H9 (cell line): Measurements from ENCODE around the gene IRS2. TPM values are rescaled to one million over a fixed set of nuclear protein-coding genes. Genes with fewer than 3 reads are reported as not detected.

Experiments
- DNase-seq: peaks from one replicate; pipeline ENCODE4 v3.0.0-alpha.2; 2017
- H2AFZ ChIP-seq: one replicate; pipeline ENCODE4 v1.6.1; 2013; ENCODE audit warnings: mild to moderate bottlenecking, low read length, control low read depth, moderate library complexity
- H2AK5ac ChIP-seq: 2 replicates; pipeline ENCODE4 v1.6.1; 2013; ENCODE audit warnings: low read length, control low read depth, mixed read lengths; ENCODE audit not compliant: insufficient read length
- H2BK120ac ChIP-seq: one replicate; pipeline ENCODE4 v1.6.1; 2013; ENCODE audit warnings: low read depth, mild to moderate bottlenecking, low read length, control low read depth, inconsistent platforms; ENCODE audit not compliant: poor library complexity, severe bottlenecking
- H2BK12ac ChIP-seq: 2 replicates; pipeline ENCODE4 v1.6.1; 2013; ENCODE audit warnings: low read length, control low read depth, mixed read lengths, low read depth; ENCODE audit not compliant: insufficient read length
- H2BK15ac ChIP-seq: 2 replicates; pipeline ENCODE4 v1.6.1; 2013; ENCODE audit warnings: low read depth, low read length, control low read depth
- H2BK20ac ChIP-seq: one replicate; pipeline ENCODE4 v1.6.1; 2013; ENCODE audit warnings: low read depth, mild to moderate bottlenecking, low read length, control low read depth, inconsistent platforms; ENCODE audit not compliant: poor library complexity, severe bottlenecking
- H2BK5ac ChIP-seq: 2 replicates; pipeline ENCODE4 v1.6.1; 2013; ENCODE audit warnings: low read length, control low read depth, mixed read lengths; ENCODE audit not compliant: insufficient read length
- H3K14ac ChIP-seq: 2 replicates; pipeline ENCODE4 v1.6.1; 2013; ENCODE audit warnings: low read length, control low read depth; ENCODE audit not compliant: insufficient read depth
- H3K18ac ChIP-seq: 2 replicates; pipeline ENCODE4 v1.6.1; 2013; ENCODE audit warnings: low read depth, mild to moderate bottlenecking, mixed read lengths, low read length, control low read depth; ENCODE audit not compliant: insufficient read length
- H3K23ac ChIP-seq: 2 replicates; pipeline ENCODE4 v1.6.1; 2013; ENCODE audit warnings: low read length, control low read depth, mixed read lengths, low read depth; ENCODE audit not compliant: insufficient read length
- H3K23me2 ChIP-seq: 2 replicates; pipeline ENCODE4 v1.6.1; 2013; ENCODE audit warnings: low read depth, mild to moderate bottlenecking, mixed read lengths, low read length, control low read depth; ENCODE audit not compliant: insufficient read length, poor library complexity, severe bottlenecking
- H3K27ac ChIP-seq: 2 replicates; pipeline ENCODE4 v1.5.1; 2013; ENCODE audit warnings: low read length, control low read depth, mixed read lengths, low read depth; ENCODE audit not compliant: insufficient read length
- H3K27me3 ChIP-seq: 2 replicates; pipeline ENCODE4 v1.6.1; 2013; ENCODE audit warnings: low read length, control low read depth, inconsistent platforms; ENCODE audit not compliant: insufficient read depth
- H3K4ac ChIP-seq: 2 replicates; pipeline ENCODE4 v1.6.1; 2013; ENCODE audit warnings: low read depth, mild to moderate bottlenecking, control low read depth, inconsistent platforms, low read length, moderate library complexity
- H3K4me1 ChIP-seq: 2 replicates; pipeline ENCODE4 v1.6.1; 2013; ENCODE audit warnings: low read length, control low read depth, inconsistent platforms; ENCODE audit not compliant: insufficient read depth
- H3K4me2 ChIP-seq: 2 replicates; pipeline ENCODE4 v1.6.1; 2013; ENCODE audit warnings: low read length, control low read depth, mixed read lengths; ENCODE audit not compliant: insufficient read length, insufficient read depth
- H3K56ac ChIP-seq: 2 replicates; pipeline ENCODE4 v1.6.1; 2013; ENCODE audit warnings: low read depth, mild to moderate bottlenecking, mixed read lengths, low read length, control low read depth; ENCODE audit not compliant: insufficient read length
- H3K79me1 ChIP-seq: 2 replicates; pipeline ENCODE4 v1.6.1; 2013; ENCODE audit warnings: low read depth, mild to moderate bottlenecking, moderate library complexity, low read length, control low read depth, inconsistent platforms; ENCODE audit not compliant: insufficient read depth, poor library complexity, severe bottlenecking
- H3K79me2 ChIP-seq: 2 replicates; pipeline ENCODE4 v1.6.1; 2013; ENCODE audit warnings: low read length, control low read depth, inconsistent platforms; ENCODE audit not compliant: insufficient read depth
- H3K9ac ChIP-seq: 2 replicates; pipeline ENCODE4 v1.6.1; 2013; ENCODE audit warnings: low read length, control low read depth, mixed read lengths; ENCODE audit not compliant: insufficient read length; ENCODE audit errors: extremely low read depth
- H3K9me3 ChIP-seq: one replicate; pipeline ENCODE4 v1.6.1; 2013; ENCODE audit warnings: low read depth, low read length, inconsistent platforms; ENCODE audit not compliant: control insufficient read depth
- H3T11ph ChIP-seq: one replicate; pipeline ENCODE4 v1.6.1; 2013; ENCODE audit warnings: mild to moderate bottlenecking, low read length, control low read depth, inconsistent platforms
- H4K20me1 ChIP-seq: one replicate; pipeline ENCODE4 v1.6.1; 2013; ENCODE audit not compliant: control insufficient read depth, insufficient read length, insufficient read depth
- H4K5ac ChIP-seq: 2 replicates; pipeline ENCODE4 v1.6.1; 2013; ENCODE audit warnings: low read depth, mild to moderate bottlenecking, mixed read lengths, low read length, control low read depth; ENCODE audit not compliant: insufficient read length
- H4K8ac ChIP-seq: replicated peaks from 2 replicates; pipeline ENCODE4 v1.6.1; 2013; ENCODE audit warnings: low read length, control low read depth, mixed read lengths, low read depth; ENCODE audit not compliant: insufficient read length
- H4K91ac ChIP-seq: 2 replicates; pipeline ENCODE4 v1.6.1; 2013; ENCODE audit warnings: low read depth, mild to moderate bottlenecking, moderate library complexity, mixed read lengths, low read length, control low read depth; ENCODE audit not compliant: insufficient read length
- H3K27ac Mint-ChIP-seq, 3 experiments: 2 replicates in 2 of 3; 3 replicates in 1 of 3; pipeline ENCODE4 v1.8.0; 2020 to 2021; ENCODE audit warnings: mixed read lengths in 3 of 3, mild to moderate bottlenecking in 1 of 3, moderate library complexity in 1 of 3
- H3K27me3 Mint-ChIP-seq: 2 replicates; pipeline ENCODE4 v1.8.0; 2021; ENCODE audit warnings: low read depth, mild to moderate bottlenecking, moderate library complexity, mixed read lengths
- H3K36me3 Mint-ChIP-seq, 3 experiments: 2 replicates in 2 of 3; 3 replicates in 1 of 3; pipeline ENCODE4 v1.8.0; 2020 to 2021; ENCODE audit warnings: low read depth in 3 of 3, mixed read lengths in 3 of 3; ENCODE audit not compliant: insufficient read depth in 1 of 3
- H3K4me1 Mint-ChIP-seq, 2 experiments: 2 replicates each; pipeline ENCODE4 v1.8.0; 2020; ENCODE audit warnings: mixed read lengths in 2 of 2
- H3K4me3 Mint-ChIP-seq, 2 experiments: 2 replicates in 1 of 2; 3 replicates in 1 of 2; pipeline ENCODE4 v1.8.0; 2020 to 2021; ENCODE audit warnings: mild to moderate bottlenecking in 2 of 2, mixed read lengths in 2 of 2, moderate library complexity in 1 of 2
- H3K9me3 Mint-ChIP-seq, 2 experiments: 2 replicates in 1 of 2; 3 replicates in 1 of 2; pipeline ENCODE4 v1.8.0; 2020; ENCODE audit warnings: mild to moderate bottlenecking in 2 of 2, mixed read lengths in 2 of 2, moderate library complexity in 1 of 2
- WGBS: extraction: QIAGEN DNeasy Blood & Tissue Kit; methylation state at CpG from one replicate; pipeline ENCODE4 v1.1.7; 2013; ENCODE audit warnings: missing lambda C conversion rate, low lambda C conversion rate, mixed read lengths; ENCODE audit not compliant: insufficient read length; ENCODE audit errors: extremely low coverage; 5-methylcytosine and 5-hydroxymethylcytosine counted together
- total RNA-seq: library from RNA; stranded (reverse); gene quantifications from 2 replicates; pipeline ENCODE4 v1.2.1, GENCODE V29; 2021
- TF ChIP-seq, protein P1 (sequence below): fragments of 200-600 bp; sonication (generic); conservative IDR thresholded peaks from 3 replicates; pipeline ENCODE4 v1.8.0; 2021; ENCODE audit warnings: antibody characterized with exemption, mild to moderate bottlenecking

IRS2 gene
- total RNA-seq, 1 experiment from 2014 or later = 10.1 TPM

GRCh38 chr13:109703250-109703649, 83.1 kb downstream of the IRS2 start:
- no peak overlapping the region for H3K9ac ChIP-seq
- H3K79me2 ChIP-seq = no peaks in the 10 kb centered on the region
- no peak overlapping the region for H3K27ac ChIP-seq
- H4K20me1 ChIP-seq = no peaks in the 10 kb centered on the region
- no peak overlapping the region for H3T11ph ChIP-seq
- no peak overlapping the region for H3K4me3 Mint-ChIP-seq
- no peaks in the 10 kb centered on the region for H3K23me2 ChIP-seq
- H3K27me3 ChIP-seq = no peaks in the 10 kb centered on the region
- H3K36me3 Mint-ChIP-seq = peaks cover 0 to 4% (median 3%) of the 10 kb centered on the region in 3 experiments; a peak in 3 of 7 replicates
- H3K18ac ChIP-seq = no peak overlapping the region
- peaks cover 7 to 11% of the 10 kb centered on the region in 2 experiments; a peak in 4 of 5 replicates for H3K9me3 Mint-ChIP-seq
- DNase-seq = no peak
- H2AFZ ChIP-seq = no peak overlapping the region
- no peak overlapping the region for H2BK20ac ChIP-seq
- TF ChIP-seq, protein P1, sequence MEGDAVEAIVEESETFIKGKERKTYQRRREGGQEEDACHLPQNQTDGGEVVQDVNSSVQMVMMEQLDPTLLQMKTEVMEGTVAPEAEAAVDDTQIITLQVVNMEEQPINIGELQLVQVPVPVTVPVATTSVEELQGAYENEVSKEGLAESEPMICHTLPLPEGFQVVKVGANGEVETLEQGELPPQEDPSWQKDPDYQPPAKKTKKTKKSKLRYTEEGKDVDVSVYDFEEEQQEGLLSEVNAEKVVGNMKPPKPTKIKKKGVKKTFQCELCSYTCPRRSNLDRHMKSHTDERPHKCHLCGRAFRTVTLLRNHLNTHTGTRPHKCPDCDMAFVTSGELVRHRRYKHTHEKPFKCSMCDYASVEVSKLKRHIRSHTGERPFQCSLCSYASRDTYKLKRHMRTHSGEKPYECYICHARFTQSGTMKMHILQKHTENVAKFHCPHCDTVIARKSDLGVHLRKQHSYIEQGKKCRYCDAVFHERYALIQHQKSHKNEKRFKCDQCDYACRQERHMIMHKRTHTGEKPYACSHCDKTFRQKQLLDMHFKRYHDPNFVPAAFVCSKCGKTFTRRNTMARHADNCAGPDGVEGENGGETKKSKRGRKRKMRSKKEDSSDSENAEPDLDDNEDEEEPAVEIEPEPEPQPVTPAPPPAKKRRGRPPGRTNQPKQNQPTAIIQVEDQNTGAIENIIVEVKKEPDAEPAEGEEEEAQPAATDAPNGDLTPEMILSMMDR = no peak
- no peaks in the 10 kb centered on the region for H3K79me1 ChIP-seq
- WGBS = no CpG with 5 or more reads among the region's 3 CpGs
- H2BK15ac ChIP-seq = no peak overlapping the region
- H3K4me1 ChIP-seq = no peaks in the 10 kb centered on the region; the same call in 1 of the 2 replicates
- H3K23ac ChIP-seq = no peak overlapping the region
- no peaks in the 10 kb centered on the region for H3K9me3 ChIP-seq
- H3K4me1 Mint-ChIP-seq = peaks cover 5% of the 10 kb centered on the region in 2 experiments
- H3K56ac ChIP-seq = no peak overlapping the region
- no peak overlapping the region for H4K5ac ChIP-seq
- no peak overlapping the region for H4K91ac ChIP-seq
- H2BK120ac ChIP-seq = no peak overlapping the region
- no peak overlapping the region for H4K8ac ChIP-seq
- H3K27me3 Mint-ChIP-seq = peaks cover 3% of the 10 kb centered on the region
- no peak overlapping the region for H3K4me2 ChIP-seq
- H2BK12ac ChIP-seq = no peak overlapping the region
- no peak overlapping the region for H3K14ac ChIP-seq
- H3K27ac Mint-ChIP-seq = no peak overlapping the region
- H3K4ac ChIP-seq = no peak overlapping the region
- no peak overlapping the region for H2BK5ac ChIP-seq
- no peak overlapping the region for H2AK5ac ChIP-seq
